Neural cell (in vitro differentiated cells): ENCODE data around the gene INSL6. TPM values are rescaled to one million over a fixed set of nuclear protein-coding genes. Genes with fewer than 3 reads are reported as not detected.

ENCODE experiments used
- H2AFZ ChIP-seq: fragments of 200-600, 300-800 bp; sonication (generic), shearing (Covaris generic); 2 replicates; pipeline ENCODE4 v1.6.0; 2014; ENCODE audit warnings: low read depth, mild to moderate bottlenecking, antibody characterized with exemption, low read length, moderate library complexity
- H3F3A ChIP-seq: fragments of 200-600 bp; shearing (Covaris generic); 2 replicates; pipeline ENCODE4 v1.6.1; 2016; ENCODE audit warnings: mild to moderate bottlenecking, moderate library complexity, mixed read lengths, antibody characterized with exemption, low read length; ENCODE audit not compliant: insufficient read depth, poor library complexity, severe bottlenecking
- H3K27ac ChIP-seq: fragments of 200-600, 300-800 bp; sonication (generic), shearing (Covaris generic); 2 replicates; pipeline ENCODE4 v1.5.1; 2014; ENCODE audit warnings: mild to moderate bottlenecking, low read length, moderate library complexity
- H3K27me3 ChIP-seq: fragments of 300-800, 200-600 bp; sonication (generic), shearing (Covaris generic); 2 replicates; pipeline ENCODE4 v1.6.0; 2014; ENCODE audit warnings: mild to moderate bottlenecking, low read depth, low read length, moderate library complexity; ENCODE audit not compliant: insufficient read depth
- H3K36me3 ChIP-seq: fragments of 300-800, 200-600 bp; sonication (generic), shearing (Covaris generic); 2 replicates; pipeline ENCODE4 v1.5.1; 2014; ENCODE audit warnings: mild to moderate bottlenecking, antibody characterized with exemption, low read length, moderate library complexity; ENCODE audit not compliant: insufficient read depth
- H3K4me2 ChIP-seq: fragments of 300-800, 200-600 bp; sonication (generic), shearing (Covaris generic); 2 replicates; pipeline ENCODE4 v1.6.0; 2014; ENCODE audit warnings: mild to moderate bottlenecking, low read length
- H3K4me3 ChIP-seq: fragments of 300-800, 200-600 bp; sonication (generic), shearing (Covaris generic); 2 replicates; pipeline ENCODE4 v1.5.1; 2014; ENCODE audit warnings: mild to moderate bottlenecking, low read length, moderate library complexity
- H3K79me2 ChIP-seq: fragments of 200-600 bp; shearing (Covaris generic); replicated peaks from 2 replicates; pipeline ENCODE4 v1.6.0; 2014; ENCODE audit warnings: mild to moderate bottlenecking, low read length, moderate library complexity; ENCODE audit not compliant: insufficient read depth
- H3K9ac ChIP-seq: fragments of 300-800, 200-600 bp; sonication (generic), shearing (Covaris generic); 2 replicates; pipeline ENCODE4 v1.6.1; 2016; ENCODE audit warnings: mild to moderate bottlenecking, low read length, mixed read lengths
- H3K9me2 ChIP-seq: fragments of 200-600 bp; shearing (Covaris generic); 2 replicates; pipeline ENCODE4 v1.6.1; 2016; ENCODE audit warnings: mild to moderate bottlenecking, low read length, mixed read lengths; ENCODE audit not compliant: insufficient read depth
- H3K9me3 ChIP-seq: fragments of 200-600, 300-800 bp; sonication (generic), shearing (Covaris generic); 2 replicates; pipeline ENCODE4 v1.6.1; 2016; ENCODE audit warnings: mild to moderate bottlenecking, mixed run types, low read length, moderate library complexity, mixed read lengths
- H4K20me1 ChIP-seq: fragments of 200-600 bp; shearing (Covaris generic); 2 replicates; pipeline ENCODE4 v1.6.1; 2016; ENCODE audit warnings: mild to moderate bottlenecking, mixed run types; ENCODE audit not compliant: insufficient read depth
- EP300 ChIP-seq: fragments of 450-650 bp; conservative IDR thresholded peaks from 2 replicates; pipeline ENCODE4 v1.6.1; 2014; ENCODE audit warnings: antibody characterized with exemption, mild to moderate bottlenecking, moderate library complexity; ENCODE audit not compliant: poor library complexity, severe bottlenecking
- EZH2 ChIP-seq: fragments of 200-600, 300-800 bp; shearing (Covaris generic), sonication (generic); IDR thresholded peaks from 2 replicates; pipeline ENCODE4 v1.6.1; 2014; ENCODE audit warnings: antibody characterized with exemption, low read length, borderline replicate concordance, mild to moderate bottlenecking; ENCODE audit not compliant: insufficient read depth, poor library complexity, severe bottlenecking
- MXI1 ChIP-seq: fragments of 450-650 bp; conservative IDR thresholded peaks from 2 replicates; pipeline ENCODE4 v1.6.1; 2014; ENCODE audit warnings: antibody characterized with exemption, mild to moderate bottlenecking; ENCODE audit not compliant: poor library complexity, severe bottlenecking
- POLR2AphosphoS5 ChIP-seq: IDR thresholded peaks from 2 replicates; pipeline ENCODE4 v1.6.1; 2012
- RAD21 ChIP-seq: fragments of 450-650 bp; conservative IDR thresholded peaks from 2 replicates; pipeline ENCODE4 v1.6.1; 2014; ENCODE audit warnings: antibody characterized with exemption, mild to moderate bottlenecking, moderate library complexity
- SMC3 ChIP-seq: fragments of 450-650 bp; conservative IDR thresholded peaks from 2 replicates; pipeline ENCODE4 v1.6.1; 2014; ENCODE audit warnings: antibody characterized with exemption, mild to moderate bottlenecking, moderate library complexity; ENCODE audit not compliant: poor library complexity
- TAF1 ChIP-seq: IDR thresholded peaks from 2 replicates; pipeline ENCODE4 v1.6.1; 2012; ENCODE audit warnings: low read depth
- polyA plus RNA-seq: library from polyadenylated mRNA; depleted of rRNA; stranded (reverse); fragments of >200 nt; gene quantifications from 2 replicates; pipeline ENCODE4 v1.2.3, GENCODE V29; 2014
- TF ChIP-seq, protein P1 (sequence below): IDR thresholded peaks from 2 replicates; pipeline ENCODE4 v1.6.1; 2012; ENCODE audit warnings: borderline replicate concordance
- TF ChIP-seq, protein P2 (sequence below): fragments of 450-650 bp; IDR thresholded peaks from 2 replicates; pipeline ENCODE4 v1.5.1; 2014; ENCODE audit warnings: antibody characterized with exemption, mild to moderate bottlenecking, moderate library complexity; ENCODE audit not compliant: poor library complexity, severe bottlenecking

Gene INSL6
- polyA plus RNA-seq, 1 donor from 2014 or later, result not detected

DNA sequence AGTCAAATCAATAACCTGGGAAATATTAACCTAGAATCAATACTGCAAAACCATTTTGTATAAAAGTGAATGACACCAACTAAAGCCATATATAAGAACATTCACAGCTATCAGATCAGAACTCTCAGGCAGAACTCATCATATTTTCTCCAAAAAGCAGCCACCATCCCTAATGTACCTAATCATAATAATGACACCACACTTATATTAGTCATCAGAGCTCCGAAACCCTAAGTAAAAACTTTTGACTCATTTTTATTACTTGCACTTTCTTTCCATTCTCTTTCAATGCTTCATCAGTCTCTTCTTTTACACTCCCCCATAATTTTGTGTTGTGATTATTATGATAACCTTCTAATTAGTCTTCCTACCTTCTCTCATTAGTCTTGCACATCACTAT lies 45.3 kb downstream of the INSL6 start:
- H3K9ac ChIP-seq, result no peak overlapping the region
- no peak overlapping the region for H2AFZ ChIP-seq
- no peaks in the 10 kb centered on the region for H3F3A ChIP-seq
- TF ChIP-seq MXI1 (no peak), RAD21 (no peak)
- H3K4me2 ChIP-seq, result no peak overlapping the region
- H3K27ac ChIP-seq, result no peak overlapping the region
- H3K36me3 ChIP-seq, result no peaks in the 10 kb centered on the region
- H3K9me2 ChIP-seq, result no peaks in the 10 kb centered on the region
- no peaks in the 10 kb centered on the region for H3K27me3 ChIP-seq
- no peak overlapping the region for H3K4me3 ChIP-seq
- H3K79me2 ChIP-seq, result no peaks in the 10 kb centered on the region
- no peaks in the 10 kb centered on the region for H4K20me1 ChIP-seq
- H3K9me3 ChIP-seq, result no peaks in the 10 kb centered on the region

DNA sequence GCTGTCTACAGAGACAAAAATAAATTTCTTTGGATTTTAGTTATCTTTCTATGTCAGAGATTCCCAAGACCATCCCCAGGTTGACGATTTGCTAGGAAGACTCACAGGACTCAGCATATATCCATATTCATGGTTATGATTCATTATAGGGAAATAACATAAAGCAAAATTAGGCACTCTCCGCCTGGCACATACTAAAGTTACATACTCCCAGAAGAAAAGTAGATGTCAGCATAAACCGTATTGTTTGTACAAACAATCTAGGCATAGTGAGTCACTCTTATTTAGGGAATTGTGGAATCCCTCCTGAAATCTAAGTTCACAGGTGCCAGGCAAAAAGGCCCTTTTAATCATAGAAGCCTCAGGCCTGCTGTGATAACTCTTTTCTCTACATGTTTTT lies 62.9 kb downstream of the INSL6 start:
- no peak for TF ChIP-seq EZH2
- no peak for TF ChIP-seq TAF1
- no peak for TF ChIP-seq MXI1
- TF ChIP-seq POLR2AphosphoS5, result no peak
- TF ChIP-seq EP300, result no peak
- TF ChIP-seq, protein P1, sequence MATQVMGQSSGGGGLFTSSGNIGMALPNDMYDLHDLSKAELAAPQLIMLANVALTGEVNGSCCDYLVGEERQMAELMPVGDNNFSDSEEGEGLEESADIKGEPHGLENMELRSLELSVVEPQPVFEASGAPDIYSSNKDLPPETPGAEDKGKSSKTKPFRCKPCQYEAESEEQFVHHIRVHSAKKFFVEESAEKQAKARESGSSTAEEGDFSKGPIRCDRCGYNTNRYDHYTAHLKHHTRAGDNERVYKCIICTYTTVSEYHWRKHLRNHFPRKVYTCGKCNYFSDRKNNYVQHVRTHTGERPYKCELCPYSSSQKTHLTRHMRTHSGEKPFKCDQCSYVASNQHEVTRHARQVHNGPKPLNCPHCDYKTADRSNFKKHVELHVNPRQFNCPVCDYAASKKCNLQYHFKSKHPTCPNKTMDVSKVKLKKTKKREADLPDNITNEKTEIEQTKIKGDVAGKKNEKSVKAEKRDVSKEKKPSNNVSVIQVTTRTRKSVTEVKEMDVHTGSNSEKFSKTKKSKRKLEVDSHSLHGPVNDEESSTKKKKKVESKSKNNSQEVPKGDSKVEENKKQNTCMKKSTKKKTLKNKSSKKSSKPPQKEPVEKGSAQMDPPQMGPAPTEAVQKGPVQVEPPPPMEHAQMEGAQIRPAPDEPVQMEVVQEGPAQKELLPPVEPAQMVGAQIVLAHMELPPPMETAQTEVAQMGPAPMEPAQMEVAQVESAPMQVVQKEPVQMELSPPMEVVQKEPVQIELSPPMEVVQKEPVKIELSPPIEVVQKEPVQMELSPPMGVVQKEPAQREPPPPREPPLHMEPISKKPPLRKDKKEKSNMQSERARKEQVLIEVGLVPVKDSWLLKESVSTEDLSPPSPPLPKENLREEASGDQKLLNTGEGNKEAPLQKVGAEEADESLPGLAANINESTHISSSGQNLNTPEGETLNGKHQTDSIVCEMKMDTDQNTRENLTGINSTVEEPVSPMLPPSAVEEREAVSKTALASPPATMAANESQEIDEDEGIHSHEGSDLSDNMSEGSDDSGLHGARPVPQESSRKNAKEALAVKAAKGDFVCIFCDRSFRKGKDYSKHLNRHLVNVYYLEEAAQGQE, result no peak
- TF ChIP-seq RAD21, result no peak
- TF ChIP-seq, protein P2, sequence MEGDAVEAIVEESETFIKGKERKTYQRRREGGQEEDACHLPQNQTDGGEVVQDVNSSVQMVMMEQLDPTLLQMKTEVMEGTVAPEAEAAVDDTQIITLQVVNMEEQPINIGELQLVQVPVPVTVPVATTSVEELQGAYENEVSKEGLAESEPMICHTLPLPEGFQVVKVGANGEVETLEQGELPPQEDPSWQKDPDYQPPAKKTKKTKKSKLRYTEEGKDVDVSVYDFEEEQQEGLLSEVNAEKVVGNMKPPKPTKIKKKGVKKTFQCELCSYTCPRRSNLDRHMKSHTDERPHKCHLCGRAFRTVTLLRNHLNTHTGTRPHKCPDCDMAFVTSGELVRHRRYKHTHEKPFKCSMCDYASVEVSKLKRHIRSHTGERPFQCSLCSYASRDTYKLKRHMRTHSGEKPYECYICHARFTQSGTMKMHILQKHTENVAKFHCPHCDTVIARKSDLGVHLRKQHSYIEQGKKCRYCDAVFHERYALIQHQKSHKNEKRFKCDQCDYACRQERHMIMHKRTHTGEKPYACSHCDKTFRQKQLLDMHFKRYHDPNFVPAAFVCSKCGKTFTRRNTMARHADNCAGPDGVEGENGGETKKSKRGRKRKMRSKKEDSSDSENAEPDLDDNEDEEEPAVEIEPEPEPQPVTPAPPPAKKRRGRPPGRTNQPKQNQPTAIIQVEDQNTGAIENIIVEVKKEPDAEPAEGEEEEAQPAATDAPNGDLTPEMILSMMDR, result no peak
- TF ChIP-seq SMC3, result no peak
- no peaks in the 10 kb centered on the region for H3F3A ChIP-seq

DNA sequence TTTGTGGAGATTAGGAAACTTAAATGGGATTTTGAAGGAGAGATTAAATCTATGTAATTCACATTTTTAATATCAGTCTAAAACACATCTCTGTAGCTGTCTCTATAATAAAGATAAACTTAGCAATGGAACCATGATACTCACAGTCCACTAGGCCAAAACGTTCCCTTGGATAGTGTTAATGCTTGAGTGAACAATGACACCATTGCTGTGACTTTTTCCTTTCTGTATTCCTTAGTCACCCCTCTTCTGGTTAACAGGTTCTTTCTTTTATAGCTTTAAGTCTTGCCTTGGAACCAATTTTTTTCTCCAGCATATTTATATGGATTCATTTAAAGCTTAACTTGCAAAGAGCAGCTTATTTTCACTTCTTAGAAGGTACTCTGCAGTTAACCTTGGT lies 63.3 kb downstream of the INSL6 start:
- Histone ChIP-seq H3K27ac (no peak overlapping the region), H3K9me3 (no peaks in the 10 kb centered on the region), H4K20me1 (no peaks in the 10 kb centered on the region), H3F3A (no peaks in the 10 kb centered on the region), H3K4me3 (no peak overlapping the region), H3K27me3 (no peaks in the 10 kb centered on the region), H3K36me3 (peaks cover 11% of the 10 kb centered on the region), H3K9me2 (no peaks in the 10 kb centered on the region), H3K9ac (no peak overlapping the region), H2AFZ (no peak overlapping the region), H3K79me2 (no peaks in the 10 kb centered on the region), H3K4me2 (no peak overlapping the region)
- no peak for TF ChIP-seq RAD21
- no peak for TF ChIP-seq POLR2AphosphoS5
- no peak for TF ChIP-seq MXI1
- no peak for TF ChIP-seq EZH2

More for the DNA sequence above, 62.9 kb downstream of the INSL6 start:
- H3K79me2 ChIP-seq, result no peaks in the 10 kb centered on the region
- H3K9me2 ChIP-seq, result no peaks in the 10 kb centered on the region
- no peak overlapping the region for H3K27ac ChIP-seq
- H3K4me3 ChIP-seq, result no peak overlapping the region
- H4K20me1 ChIP-seq, result no peaks in the 10 kb centered on the region
- no peaks in the 10 kb centered on the region for H3K27me3 ChIP-seq
- no peak overlapping the region for H3K4me2 ChIP-seq
- no peak overlapping the region for H2AFZ ChIP-seq
- no peak overlapping the region for H3K9ac ChIP-seq
- no peaks in the 10 kb centered on the region for H3K9me3 ChIP-seq
- H3K36me3 ChIP-seq, result peaks cover 11% of the 10 kb centered on the region
